ENCODE results near the gene FOXJ1. TPM values are rescaled to one million over a fixed set of nuclear protein-coding genes. Genes with fewer than 3 reads are reported as not detected.

FOXJ1 gene
- total RNA-seq, 1 experiment from 2014 or later: 0.26 TPM

DNA sequence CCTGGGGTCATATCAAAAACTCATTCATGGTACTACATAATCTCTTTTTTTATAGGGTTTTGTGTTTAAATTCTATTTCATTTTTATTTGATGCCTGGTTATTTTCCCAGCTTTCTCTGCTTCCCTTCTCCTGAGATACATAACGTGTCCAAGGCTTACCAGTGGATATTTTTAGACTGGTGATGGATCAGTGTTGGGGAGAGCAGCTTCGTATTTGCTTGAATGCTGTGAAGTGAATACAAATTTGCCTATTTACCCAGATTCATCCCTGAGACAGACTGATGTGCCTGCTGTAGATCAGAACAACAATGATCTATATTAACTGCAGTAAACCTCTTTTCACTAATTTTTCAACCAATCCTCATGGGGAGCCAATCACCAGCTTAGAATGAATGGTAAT, 43.2 kb upstream of the FOXJ1 start:
- TF ChIP-seq EZH2 (IDR thresholded peaks at IDR 0.05; ENCODE audit: low read length, unreplicated experiment) (no peak), EZH2phosphoT487 (IDR thresholded peaks at IDR 0.05; ENCODE audit: borderline replicate concordance, low read length) (no peak)
- TF ChIP-seq, protein P1, sequence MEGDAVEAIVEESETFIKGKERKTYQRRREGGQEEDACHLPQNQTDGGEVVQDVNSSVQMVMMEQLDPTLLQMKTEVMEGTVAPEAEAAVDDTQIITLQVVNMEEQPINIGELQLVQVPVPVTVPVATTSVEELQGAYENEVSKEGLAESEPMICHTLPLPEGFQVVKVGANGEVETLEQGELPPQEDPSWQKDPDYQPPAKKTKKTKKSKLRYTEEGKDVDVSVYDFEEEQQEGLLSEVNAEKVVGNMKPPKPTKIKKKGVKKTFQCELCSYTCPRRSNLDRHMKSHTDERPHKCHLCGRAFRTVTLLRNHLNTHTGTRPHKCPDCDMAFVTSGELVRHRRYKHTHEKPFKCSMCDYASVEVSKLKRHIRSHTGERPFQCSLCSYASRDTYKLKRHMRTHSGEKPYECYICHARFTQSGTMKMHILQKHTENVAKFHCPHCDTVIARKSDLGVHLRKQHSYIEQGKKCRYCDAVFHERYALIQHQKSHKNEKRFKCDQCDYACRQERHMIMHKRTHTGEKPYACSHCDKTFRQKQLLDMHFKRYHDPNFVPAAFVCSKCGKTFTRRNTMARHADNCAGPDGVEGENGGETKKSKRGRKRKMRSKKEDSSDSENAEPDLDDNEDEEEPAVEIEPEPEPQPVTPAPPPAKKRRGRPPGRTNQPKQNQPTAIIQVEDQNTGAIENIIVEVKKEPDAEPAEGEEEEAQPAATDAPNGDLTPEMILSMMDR (conservative IDR thresholded peaks at IDR 0.05; ENCODE audit: low read depth, low read length): no peak
- ChIA-PET POLR2A (ENCODE audit: unreplicated experiment) (no interaction called here), CTCF (no interaction called here)
- Histone ChIP-seq H3K4me3 (ENCODE audit: low read length) (no peak overlapping the region), H3K4me2 (ENCODE audit: low read length) (no peak overlapping the region), H3K9ac (ENCODE audit: low read length) (no peak overlapping the region), H4K20me1 (ENCODE audit: low read length) (no peaks in the 10 kb centered on the region), H3K9me3 (ENCODE audit: low read length) (no peaks in the 10 kb centered on the region), H3K27me3 (ENCODE audit: low read length) (no peaks in the 10 kb centered on the region), H3K9me2 (replicated peaks; ENCODE audit: low read length) (no peaks in the 10 kb centered on the region), H2AFZ (ENCODE audit: low read length) (no peak overlapping the region), H3K27ac (ENCODE audit: low read length) (no peak overlapping the region), H3K79me2 (ENCODE audit: low read length) (no peaks in the 10 kb centered on the region), H3F3A (ENCODE audit: low read length, unreplicated experiment) (no peaks in the 10 kb centered on the region), H3K4me1 (ENCODE audit: insufficient read depth, low read length) (peaks cover 7% of the 10 kb centered on the region), H3K36me3 (ENCODE audit: low read depth, low read length) (no peaks in the 10 kb centered on the region)
- intact Hi-C loops (cut with micrococcal nuclease): no loop called here
- ATAC-seq: no peak
- BruUV-seq (replicated peaks): no TSS peak
- no peak for DNase-seq

DNA sequence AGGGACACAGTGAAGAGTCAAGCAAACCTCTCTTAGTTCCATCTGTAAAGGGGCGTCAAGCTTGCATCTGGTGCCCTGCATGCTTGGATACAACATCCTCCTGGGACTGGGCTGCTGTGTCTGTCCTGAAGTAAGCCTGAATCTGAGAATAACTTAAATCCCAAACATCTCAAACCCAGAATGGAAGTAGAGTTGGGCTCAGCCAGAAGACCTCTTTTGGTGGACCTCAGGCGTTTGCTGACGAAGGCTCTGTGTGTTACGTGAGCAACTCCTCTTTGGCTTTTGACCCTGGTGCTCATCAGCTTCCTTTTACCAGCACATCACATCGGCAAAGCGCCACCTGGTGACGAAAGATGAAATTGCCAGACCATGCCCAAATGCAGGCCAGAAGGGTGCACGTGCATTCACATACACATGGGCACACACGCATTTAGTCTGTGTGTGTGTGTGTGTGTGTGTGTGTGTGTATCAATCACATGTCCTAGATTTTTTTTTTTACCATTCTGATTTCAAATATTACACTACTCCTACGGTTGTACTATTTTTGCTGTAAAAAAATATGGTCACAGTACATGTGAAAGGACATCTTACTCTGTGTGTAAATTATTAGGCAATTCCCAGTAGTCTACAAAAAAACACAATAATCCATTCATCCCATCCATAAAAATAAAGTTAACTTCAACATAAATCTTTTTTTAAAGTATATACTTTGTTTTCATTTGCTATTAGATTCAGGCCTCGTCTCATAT, 41.1 kb upstream of the FOXJ1 start:
- ChIA-PET CTCF (interaction anchor here (0.5 to 1.2 kb wide), 14 partner anchors 9 to 645 kb away, joined by 3 to 10 read pairs (median 4); partner anchors contain the start of gene FOXJ1), POLR2A (ENCODE audit: unreplicated experiment) (no interaction called here)
- no peak overlapping the region for H3K4me3 ChIP-seq (ENCODE audit: low read length)
- H3K9ac ChIP-seq (ENCODE audit: low read length): no peak overlapping the region
- H3K4me2 ChIP-seq (ENCODE audit: low read length): 0 out of 2 replicates have a peak overlapping the region, but pooled peaks have one; percentile 11
- peak; percentile 98 for DNase-seq
- peak; percentile 93 for ATAC-seq
- no peaks in the 10 kb centered on the region for H3F3A ChIP-seq (ENCODE audit: low read length, unreplicated experiment)
- intact Hi-C loops (cut with micrococcal nuclease): loop anchor here (1.0 kb wide), 1 partner anchor 61 kb away; no protein-coding TSS in a partner anchor
- no peaks in the 10 kb centered on the region for H3K27me3 ChIP-seq (ENCODE audit: low read length)
- no peak overlapping the region for H3K27ac ChIP-seq (ENCODE audit: low read length)
- BruUV-seq (replicated peaks): no TSS peak
- H3K36me3 ChIP-seq (ENCODE audit: low read depth, low read length): no peaks in the 10 kb centered on the region
- no peaks in the 10 kb centered on the region for H3K79me2 ChIP-seq (ENCODE audit: low read length)
- no peaks in the 10 kb centered on the region for H3K9me3 ChIP-seq (ENCODE audit: low read length)
- no peaks in the 10 kb centered on the region for H3K9me2 ChIP-seq (replicated peaks; ENCODE audit: low read length)
- no peaks in the 10 kb centered on the region for H4K20me1 ChIP-seq (ENCODE audit: low read length)
- peak overlapping the region; percentile 65 for H2AFZ ChIP-seq (ENCODE audit: low read length)
- TF ChIP-seq, protein P1 (conservative IDR thresholded peaks at IDR 0.05; ENCODE audit: low read depth, low read length): peak; percentile 97
- TF ChIP-seq EZH2phosphoT487 (IDR thresholded peaks at IDR 0.05; ENCODE audit: borderline replicate concordance, low read length) (no peak), EZH2 (IDR thresholded peaks at IDR 0.05; ENCODE audit: low read length, unreplicated experiment) (no peak)
- peaks cover 7% of the 10 kb centered on the region for H3K4me1 ChIP-seq (ENCODE audit: insufficient read depth, low read length)

Measured in PC-3 (cell line).